AG04449 (cell line): Measurements from ENCODE around the gene IMPA2.

ENCODE experiments used
- CTCF ChIA-PET: fragments of 350-600 bp; formaldehyde crosslinking; extraction: SDS; loops from one replicate; lab custom pipeline; 2021; ENCODE audit warnings: antibody characterized with exemption; lab: Yijun Ruan, JAX
- POLR2A ChIA-PET: fragments of 400-600, 350-600 bp; formaldehyde crosslinking; extraction: SDS; loops from one replicate; lab custom pipeline; 2020; ENCODE audit warnings: antibody characterized with exemption, inconsistent platforms; lab: Yijun Ruan, JAX
- DNase-seq: peaks from one replicate; pipeline ENCODE4 v3.0.0-alpha.2; 2010; ENCODE audit warnings: low read depth, low spot score
- H3K4me3 ChIP-seq: 2 replicates; pipeline ENCODE4 v1.5.1; 2011; ENCODE audit warnings: low read depth, mild to moderate bottlenecking, control low read depth, low read length
- TF ChIP-seq, protein P1 (sequence below): IDR thresholded peaks from one replicate; pipeline ENCODE4 v1.5.1; 2011; ENCODE audit warnings: mild to moderate bottlenecking, moderate library complexity, low read length, control low read depth, inconsistent platforms; ENCODE audit not compliant: insufficient read depth; ENCODE audit errors: missing control alignments

Gene IMPA2

GRCh38 chr18:11991021-11991795 lies 9.9 kb downstream of the IMPA2 start:
- TF ChIP-seq, protein P1, sequence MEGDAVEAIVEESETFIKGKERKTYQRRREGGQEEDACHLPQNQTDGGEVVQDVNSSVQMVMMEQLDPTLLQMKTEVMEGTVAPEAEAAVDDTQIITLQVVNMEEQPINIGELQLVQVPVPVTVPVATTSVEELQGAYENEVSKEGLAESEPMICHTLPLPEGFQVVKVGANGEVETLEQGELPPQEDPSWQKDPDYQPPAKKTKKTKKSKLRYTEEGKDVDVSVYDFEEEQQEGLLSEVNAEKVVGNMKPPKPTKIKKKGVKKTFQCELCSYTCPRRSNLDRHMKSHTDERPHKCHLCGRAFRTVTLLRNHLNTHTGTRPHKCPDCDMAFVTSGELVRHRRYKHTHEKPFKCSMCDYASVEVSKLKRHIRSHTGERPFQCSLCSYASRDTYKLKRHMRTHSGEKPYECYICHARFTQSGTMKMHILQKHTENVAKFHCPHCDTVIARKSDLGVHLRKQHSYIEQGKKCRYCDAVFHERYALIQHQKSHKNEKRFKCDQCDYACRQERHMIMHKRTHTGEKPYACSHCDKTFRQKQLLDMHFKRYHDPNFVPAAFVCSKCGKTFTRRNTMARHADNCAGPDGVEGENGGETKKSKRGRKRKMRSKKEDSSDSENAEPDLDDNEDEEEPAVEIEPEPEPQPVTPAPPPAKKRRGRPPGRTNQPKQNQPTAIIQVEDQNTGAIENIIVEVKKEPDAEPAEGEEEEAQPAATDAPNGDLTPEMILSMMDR, result no peak
- POLR2A ChIA-PET, result interaction anchor here (0.7 kb wide), 1 partner anchor 13 kb away, joined by 3 read pairs; no protein-coding TSS in a partner anchor
- CTCF ChIA-PET, result interaction anchor here (0.6 to 21.2 kb wide), 6 partner anchors 9 to 336 kb away, joined by 3 to 809 read pairs (median 4); no protein-coding TSS in a partner anchor
- DNase-seq, result no peak
- no peak overlapping the region for H3K4me3 ChIP-seq

DNA sequence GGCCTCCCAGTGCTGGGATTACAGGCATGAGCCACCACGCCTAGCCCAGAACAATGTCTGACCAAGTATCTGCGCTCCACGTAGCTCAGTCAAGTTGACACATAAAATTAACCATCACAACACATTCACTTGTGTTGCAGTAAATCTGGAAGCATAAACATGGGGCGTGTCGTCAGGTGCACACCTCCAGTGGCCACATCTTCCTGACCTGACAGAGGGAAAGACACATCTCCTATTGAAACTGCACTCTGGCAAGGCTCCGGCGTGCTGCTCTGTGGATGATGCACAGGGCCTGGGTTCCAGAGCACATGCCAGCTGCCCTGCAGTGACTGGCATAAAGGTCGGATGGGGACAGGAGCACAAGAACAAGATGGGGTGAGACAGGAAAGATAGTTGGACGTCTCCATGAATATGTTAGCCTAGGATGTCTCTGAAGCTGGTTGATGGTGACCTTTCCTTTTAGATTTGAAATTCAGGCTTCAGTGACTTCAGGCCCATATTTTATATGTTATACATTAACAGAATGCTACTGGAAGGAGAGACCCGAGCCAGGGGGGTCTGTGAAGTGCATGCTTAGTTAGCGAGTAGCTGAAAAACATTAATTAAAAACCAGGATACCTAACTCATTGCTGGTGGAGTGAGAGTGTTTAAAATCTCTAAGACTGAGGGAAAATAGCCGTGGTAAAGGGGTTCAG lies 10.9 kb downstream of the IMPA2 start:
- H3K4me3 ChIP-seq, result no peak overlapping the region
- POLR2A ChIA-PET, result interaction anchor here (0.5 to 1.0 kb wide), 2 partner anchors 10 to 16 kb away, joined by 3 read pairs; partner anchors contain the start of gene IMPA2
- CTCF ChIA-PET, result interaction anchor here (4.1 to 21.2 kb wide), 6 partner anchors 12 to 336 kb away, joined by 27 to 809 read pairs (median 46); partner anchors contain the start of gene IMPA2
- no peak for DNase-seq
- TF ChIP-seq, protein P1, result no peak

DNA sequence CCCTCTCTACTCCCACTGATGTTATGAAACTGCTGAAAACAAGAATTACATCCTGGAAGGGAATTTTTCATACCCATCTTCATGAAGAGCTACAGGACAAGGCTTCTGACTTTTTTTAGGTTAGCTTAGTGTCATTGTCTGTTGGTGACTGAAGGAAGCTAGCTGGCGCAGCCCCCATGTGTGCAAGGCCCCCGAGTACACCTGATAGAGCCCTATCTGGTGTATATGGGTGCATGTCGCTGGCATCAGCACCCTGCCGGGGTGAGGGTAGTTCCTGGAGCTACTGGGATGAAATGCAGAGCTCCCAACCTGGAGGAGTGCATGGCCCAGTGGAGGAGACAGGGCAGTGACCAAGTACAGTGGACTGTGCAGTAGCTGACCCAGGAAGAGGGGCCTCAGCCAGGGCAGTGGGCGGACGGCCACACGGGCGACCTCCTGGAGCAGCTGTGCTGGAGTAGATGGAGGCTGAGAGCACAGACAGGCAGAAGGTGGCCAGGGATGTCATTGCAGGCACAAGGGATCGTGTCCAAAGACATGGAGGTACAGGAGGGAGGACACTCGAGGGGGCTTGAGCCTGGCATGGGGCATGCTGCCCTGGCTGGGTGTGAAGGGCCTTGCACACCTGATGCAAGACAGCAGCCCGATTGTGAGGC lies 12.1 kb downstream of the IMPA2 start:
- POLR2A ChIA-PET, result interaction anchor here (1.0 to 1.2 kb wide), 2 partner anchors 12 to 44 kb away, joined by 3 read pairs; partner anchors contain the start of gene IMPA2

DNA sequence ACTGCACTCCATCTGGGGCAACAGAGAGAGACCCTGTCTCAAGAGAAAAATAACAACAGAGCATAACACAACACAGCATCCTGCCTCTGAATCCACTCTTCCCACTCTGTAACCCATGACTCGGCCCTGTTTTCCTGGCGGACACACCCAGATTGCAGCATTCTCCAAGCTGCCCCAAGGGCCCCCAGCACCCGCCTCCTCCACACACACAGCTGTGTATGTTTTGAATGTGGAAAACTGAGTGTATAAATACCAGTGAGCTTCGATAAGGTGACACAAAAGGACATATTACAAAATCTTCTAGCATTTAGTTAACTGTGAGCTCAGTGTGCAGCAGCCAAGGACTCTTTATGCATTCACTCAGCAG lies 13.0 kb downstream of the IMPA2 start:
- POLR2A ChIA-PET, result interaction anchor here (1.2 kb wide), 1 partner anchor 45 kb away, joined by 3 read pairs; no protein-coding TSS in a partner anchor
- TF ChIP-seq, protein P1, result no peak
- H3K4me3 ChIP-seq, result no peak overlapping the region
- CTCF ChIA-PET, result interaction anchor here (1.4 to 21.2 kb wide), 13 partner anchors 14 to 339 kb away, joined by 3 to 809 read pairs (median 12); partner anchors contain the start of genes IMPA2 and MPPE1
- DNase-seq, result no peak

More for the DNA sequence above, 12.1 kb downstream of the IMPA2 start:
- TF ChIP-seq, protein P1, result no peak
- no peak for DNase-seq
- no peak overlapping the region for H3K4me3 ChIP-seq
- CTCF ChIA-PET, result interaction anchor here (2.6 to 21.2 kb wide), 7 partner anchors 13 to 338 kb away, joined by 9 to 809 read pairs (median 39); partner anchors contain the start of gene IMPA2

GRCh38 chr18:11994703-11995444 lies 13.6 kb downstream of the IMPA2 start:
- ChIA-PET CTCF (interaction anchor here (0.5 to 21.2 kb wide), 39 partner anchors 8 to 342 kb away, joined by 3 to 809 read pairs (median 8); partner anchors contain the start of genes IMPA2 and MPPE1), POLR2A (interaction anchor here (1.2 kb wide), 2 partner anchors 14 to 46 kb away, joined by 3 read pairs; no protein-coding TSS in a partner anchor)
- TF ChIP-seq, protein P1, result no peak
- H3K4me3 ChIP-seq, result no peak overlapping the region
- DNase-seq, result no peak
